ENCODE results near the gene CNTN4. TPM values are rescaled to one million over a fixed set of nuclear protein-coding genes. Genes with fewer than 3 reads are reported as not detected.

CNTN4 gene
- total and polyA plus RNA-seq, 2 experiments from 2014 or later: 0.91 to 4.0 TPM

- Histone ChIP-seq H4K20me1 (replicated peaks; ENCODE audit: insufficient read depth) (no peaks in the 10 kb centered on the region), H3K36me3 (ENCODE audit: insufficient read depth) (no peaks in the 10 kb centered on the region), H3K9me2 (ENCODE audit: insufficient read depth) (no peaks in the 10 kb centered on the region), H3K4me1 (ENCODE audit: insufficient read depth) (no peaks in the 10 kb centered on the region), H3F3A (replicated peaks; ENCODE audit: low read depth) (no peaks in the 10 kb centered on the region), H3K27me3 (ENCODE audit: insufficient read depth) (no peaks in the 10 kb centered on the region), H2AFZ (no peak overlapping the region), H3K27ac (ENCODE audit: low read depth) (no peak overlapping the region), H3K79me2 (replicated peaks; ENCODE audit: insufficient read depth) (no peaks in the 10 kb centered on the region), H3K4me2 (no peak overlapping the region), H3K4me3 (no peak overlapping the region)
- no peak for ATAC-seq
- peaks cover 96% of the 10 kb centered on the region for H3K9me3 Mint-ChIP-seq
- DNase-seq (ENCODE audit: low spot score): no peak
- TF ChIP-seq POLR2AphosphoS5 (IDR thresholded peaks at IDR 0.05; ENCODE audit: low read depth): no peak
- TF ChIP-seq STAT1 (IDR thresholded peaks at IDR 0.05; ENCODE audit: unreplicated experiment): no peak
- TF ChIP-seq JUNB (IDR thresholded peaks at IDR 0.05; ENCODE audit: unreplicated experiment): no peak
- TF ChIP-seq ZNF114 (CRISPR knock-in tag; IDR thresholded peaks at IDR 0.05): no peak
- no peak for TF ChIP-seq ZNF462 (CRISPR knock-in tag; IDR thresholded peaks at IDR 0.05)
- TF ChIP-seq ZNF331 (CRISPR knock-in tag; IDR thresholded peaks at IDR 0.05; ENCODE audit: low read depth): no peak
- TF ChIP-seq EZH2 (IDR thresholded peaks at IDR 0.05; ENCODE audit: low read depth, unreplicated experiment): no peak
- TF ChIP-seq CTCF (conservative IDR thresholded peaks at IDR 0.05; ENCODE audit: low read depth in 2 of 2): no peak
- TF ChIP-seq NANOG (IDR thresholded peaks at IDR 0.05; ENCODE audit: borderline replicate concordance): no peak
- TF ChIP-seq EZH2phosphoT487 (IDR thresholded peaks at IDR 0.05; ENCODE audit: unreplicated experiment): no peak
- no peak for TF ChIP-seq REST (IDR thresholded peaks at IDR 0.05; ENCODE audit: unreplicated experiment)
- no peak for TF ChIP-seq CREB1 (CRISPR knock-in tag; IDR thresholded peaks at IDR 0.05; ENCODE audit: low read depth)
- TF ChIP-seq ETS1 (IDR thresholded peaks at IDR 0.05): no peak
- H3K36me3 Mint-ChIP-seq (ENCODE audit: low read depth): peaks cover 20% of the 10 kb centered on the region
- H3K4me3 Mint-ChIP-seq: no peak overlapping the region
- no peak overlapping the region for H3K27ac Mint-ChIP-seq
- H3K4me1 Mint-ChIP-seq: no peaks in the 10 kb centered on the region
- H3K27me3 Mint-ChIP-seq (ENCODE audit: insufficient read depth, low read depth, poor library complexity): peaks cover 7% of the 10 kb centered on the region
These were observed 505.1 kb downstream of the CNTN4 start for GRCh38 chr3:2603692-2604289.

All from GM23338 (cell line).